GM10847 (cell line): ENCODE measurements around the gene HAGHL.
A peak's percentile ranks its signal among the peaks of the same experiment; 100 is the strongest.

Experiments
- POLR2A ChIP-seq: IDR thresholded peaks from 2 replicates; pipeline ENCODE4 v1.6.1; 2011; ENCODE audit not compliant: insufficient read length; ENCODE audit errors: extremely low read depth

The HAGHL gene, protein sequence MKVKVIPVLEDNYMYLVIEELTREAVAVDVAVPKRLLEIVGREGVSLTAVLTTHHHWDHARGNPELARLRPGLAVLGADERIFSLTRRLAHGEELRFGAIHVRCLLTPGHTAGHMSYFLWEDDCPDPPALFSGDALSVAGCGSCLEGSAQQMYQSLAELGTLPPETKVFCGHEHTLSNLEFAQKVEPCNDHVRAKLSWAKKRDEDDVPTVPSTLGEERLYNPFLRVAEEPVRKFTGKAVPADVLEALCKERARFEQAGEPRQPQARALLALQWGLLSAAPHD

DNA sequence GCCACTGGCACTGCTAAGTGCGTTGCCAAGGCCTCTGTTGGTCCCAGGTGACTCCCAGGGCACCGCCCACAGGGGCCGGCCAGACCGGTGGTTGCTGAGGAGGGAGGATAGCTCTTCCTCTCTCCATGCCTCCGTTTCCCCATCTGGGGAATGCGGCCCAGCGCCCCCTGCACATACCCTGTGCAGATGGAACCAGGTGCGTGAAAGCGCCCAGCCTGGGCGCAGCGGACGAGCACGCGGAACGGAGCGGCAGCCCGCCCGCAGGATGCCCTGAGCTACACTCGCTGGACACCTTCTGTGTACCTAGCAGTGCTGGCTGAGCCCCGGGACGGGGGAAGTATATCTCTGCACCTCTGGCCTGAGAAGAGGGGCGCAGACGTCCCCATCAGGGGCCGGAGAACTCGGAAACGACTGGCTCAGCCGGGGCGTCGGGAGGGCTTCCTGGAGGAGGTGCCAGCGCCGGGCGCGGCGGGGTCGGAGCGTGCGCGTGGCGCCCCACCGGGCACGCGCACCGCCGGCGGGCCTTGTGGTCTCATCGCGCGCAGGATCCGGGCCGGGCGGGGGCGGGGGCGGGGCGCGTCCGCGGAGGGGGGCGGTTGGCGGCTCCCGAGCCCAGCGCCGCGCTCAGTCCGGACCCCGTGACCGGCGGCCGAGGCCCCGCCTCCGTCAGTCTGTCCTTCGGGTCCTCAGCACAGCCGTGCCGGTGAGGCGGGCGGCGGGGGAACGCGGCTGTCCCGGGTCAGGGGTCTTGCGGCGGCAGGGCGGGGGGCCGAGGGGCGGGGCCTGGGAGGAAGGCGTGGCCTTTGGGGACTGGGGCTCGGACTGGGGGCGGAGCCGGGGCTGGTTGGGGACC, at the start of gene HAGHL, which contains the start of gene CCDC78:
TSS of gene HAGHL (plus strand) at position 669 of the 853 bp plus-strand sequence. CDS start 404 bp downstream, outside the sequence.
TSS of gene CCDC78 (minus strand) at position 6 of the 853 bp plus-strand sequence. CDS start 76 bp downstream, outside the sequence.
- no peak for TF ChIP-seq POLR2A

DNA sequence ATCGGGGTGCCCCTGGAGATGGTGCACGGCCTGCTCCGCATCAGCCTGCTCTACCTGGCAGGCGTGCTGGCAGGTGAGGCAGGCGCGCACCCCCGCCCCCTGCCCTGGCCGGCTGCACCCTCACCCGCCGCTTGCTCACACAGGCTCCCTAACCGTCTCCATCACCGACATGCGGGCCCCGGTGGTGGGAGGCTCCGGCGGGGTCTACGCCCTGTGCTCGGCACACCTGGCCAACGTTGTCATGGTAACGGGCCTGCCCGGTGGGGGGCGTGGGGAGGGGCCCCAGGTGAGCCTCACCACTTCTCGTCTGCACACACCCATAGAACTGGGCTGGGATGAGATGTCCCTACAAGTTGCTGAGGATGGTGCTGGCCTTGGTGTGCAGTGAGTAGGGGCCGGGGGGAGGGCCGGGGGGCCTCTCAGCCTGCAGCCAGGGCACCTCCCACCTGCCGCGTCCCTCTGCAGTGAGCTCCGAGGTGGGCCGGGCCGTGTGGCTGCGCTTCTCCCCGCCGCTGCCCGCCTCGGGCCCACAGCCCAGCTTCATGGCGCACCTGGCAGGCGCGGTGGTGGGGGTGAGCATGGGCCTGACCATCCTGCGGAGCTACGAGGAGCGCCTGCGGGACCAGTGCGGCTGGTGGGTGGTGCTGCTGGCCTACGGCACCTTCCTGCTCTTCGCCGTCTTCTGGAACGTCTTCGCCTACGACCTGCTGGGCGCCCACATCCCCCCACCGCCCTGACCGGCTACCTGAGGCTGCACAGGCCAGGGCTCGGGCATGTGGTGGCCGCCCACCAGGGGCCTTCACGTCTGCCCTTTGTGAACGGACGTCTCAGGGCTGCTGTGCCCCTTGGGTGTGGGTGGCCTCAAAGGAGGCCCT, 49.4 kb upstream of the HAGHL start:
- TF ChIP-seq POLR2A: no peak

DNA sequence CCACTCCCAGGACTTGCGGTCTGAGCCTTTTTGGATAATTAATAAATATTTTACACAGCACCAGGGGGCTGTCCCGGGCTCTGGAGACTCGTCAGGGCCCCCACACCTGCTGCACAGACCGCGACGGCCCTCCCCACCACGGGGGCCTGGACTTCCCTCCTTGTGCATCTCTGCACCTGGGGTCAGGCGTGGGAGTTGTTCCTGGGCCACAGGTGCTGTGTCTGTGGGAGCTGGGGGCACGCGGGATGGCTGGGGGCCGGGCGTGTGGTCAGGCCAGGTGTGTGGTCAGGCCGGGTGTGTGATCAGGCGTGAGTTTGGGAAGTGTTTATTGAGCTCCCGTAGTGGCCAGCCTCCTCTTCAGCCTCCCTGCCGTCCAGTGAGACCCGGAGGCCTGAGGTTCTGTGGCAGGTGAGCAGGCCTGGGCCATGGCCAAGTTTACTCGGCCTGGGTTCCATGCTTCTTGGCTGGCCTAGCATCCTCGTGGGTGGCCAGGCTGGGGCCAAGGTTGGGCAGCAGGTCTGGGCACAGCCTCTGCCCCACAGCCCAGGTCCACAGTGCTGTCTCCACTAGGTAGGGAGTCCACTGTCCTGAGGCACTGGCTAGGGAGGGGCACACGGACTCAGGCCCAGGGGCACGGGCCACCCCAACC, 48.6 kb upstream of the HAGHL start:
- TF ChIP-seq POLR2A: no peak

DNA sequence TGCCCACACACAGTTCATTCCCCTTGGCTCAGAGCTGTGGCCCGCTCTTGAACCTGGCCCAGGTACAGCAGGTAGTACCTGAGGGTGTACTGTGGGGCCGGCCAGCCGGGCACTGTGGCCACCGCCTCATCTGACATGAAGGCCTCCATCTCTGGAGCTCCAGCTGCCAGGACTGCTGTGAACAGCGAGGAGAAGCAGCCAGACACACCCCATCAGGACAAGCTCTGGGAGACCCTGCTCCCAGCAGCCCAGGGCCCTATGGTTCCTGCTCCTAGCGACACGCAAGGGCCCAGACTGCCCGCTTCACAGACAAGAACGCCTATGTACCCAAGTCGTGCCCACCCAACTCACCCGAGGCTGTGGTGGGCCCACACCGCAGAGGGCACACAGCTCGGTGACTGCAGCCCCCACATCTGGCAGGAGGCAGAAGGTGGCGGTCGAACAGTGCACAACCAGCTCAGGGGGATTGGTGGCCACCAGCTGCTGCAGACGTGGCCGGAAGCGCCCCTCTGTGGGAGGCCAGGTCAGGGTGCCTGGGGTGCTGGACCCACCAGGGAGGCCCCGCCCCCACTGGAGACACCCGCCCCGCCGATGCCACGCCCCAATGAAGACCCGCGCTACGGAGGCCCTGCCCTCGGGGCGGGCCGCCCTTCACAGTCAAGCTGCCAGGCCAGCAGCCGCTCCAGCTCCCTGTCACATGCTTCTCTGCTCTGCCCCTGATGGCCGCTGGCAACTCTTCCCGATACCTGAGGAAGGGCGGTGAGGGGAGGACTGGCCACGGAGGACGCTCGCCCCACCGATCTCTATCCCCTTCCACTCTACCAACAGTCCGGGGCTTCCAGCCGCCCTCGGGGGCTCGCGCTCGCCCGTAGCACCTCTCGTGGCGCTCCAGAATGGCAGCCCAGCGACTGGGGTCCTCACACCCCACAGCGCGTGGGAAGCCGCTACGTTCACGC, 47.8 kb upstream of the HAGHL start:
- no peak for TF ChIP-seq POLR2A

DNA sequence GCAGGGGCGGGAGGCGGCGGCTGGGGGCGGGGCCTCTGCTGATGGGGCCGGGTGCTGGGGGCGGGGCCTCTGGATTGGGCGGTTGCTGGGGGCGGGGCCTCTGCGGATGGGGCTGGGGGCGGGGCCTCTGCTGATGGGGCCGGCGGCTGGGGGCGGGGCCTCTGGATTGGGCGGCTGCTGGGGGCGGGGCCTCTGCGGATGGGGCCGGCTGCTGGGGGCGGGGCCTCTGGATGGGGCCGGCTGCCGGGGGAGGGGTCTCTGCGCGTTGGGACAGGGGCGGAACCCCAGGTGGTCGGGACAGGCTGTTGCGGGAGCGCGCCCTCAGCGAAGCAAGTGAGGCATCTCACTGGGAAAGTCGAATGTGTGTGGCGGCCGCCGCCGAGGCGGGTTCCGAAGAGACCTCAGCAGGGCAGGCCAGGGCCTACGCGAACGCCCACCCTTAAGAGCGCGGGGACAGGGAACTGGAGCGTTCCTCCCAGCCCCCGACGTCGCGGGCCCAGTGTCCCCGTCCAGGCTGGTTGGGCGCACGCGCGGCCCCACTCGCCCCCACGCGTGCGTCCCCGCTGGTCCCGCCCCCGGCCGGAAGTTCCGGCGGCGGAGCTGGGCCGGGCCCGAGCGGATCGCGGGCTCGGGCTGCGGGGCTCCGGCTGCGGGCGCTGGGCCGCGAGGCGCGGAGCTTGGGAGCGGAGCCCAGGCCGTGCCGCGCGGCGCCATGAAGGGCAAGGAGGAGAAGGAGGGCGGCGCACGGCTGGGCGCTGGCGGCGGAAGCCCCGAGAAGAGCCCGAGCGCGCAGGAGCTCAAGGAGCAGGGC, 46.9 kb upstream of the HAGHL start, which contains the start of gene STUB1:
TSS of gene STUB1 (plus strand) at position 597 of the 811 bp plus-strand sequence. CDS start at position 713, 116 bp downstream.
- TF ChIP-seq POLR2A: peak; percentile 87

DNA sequence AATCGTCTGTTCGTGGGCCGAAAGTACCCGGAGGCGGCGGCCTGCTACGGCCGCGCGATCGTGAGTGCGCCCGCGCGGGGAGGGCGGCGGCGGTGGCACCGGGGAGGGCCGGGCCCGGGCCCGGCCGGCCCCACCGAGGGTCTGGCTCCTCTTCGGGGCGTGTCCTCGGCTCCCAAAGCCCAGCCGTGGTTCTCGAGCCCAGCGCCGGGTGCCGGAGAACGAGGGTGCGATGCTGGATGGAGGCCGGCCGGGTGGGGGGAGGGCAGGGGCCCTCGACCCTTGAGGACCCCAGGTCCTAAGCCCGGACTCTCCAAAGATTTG, 46.3 kb upstream of the HAGHL start:
- no peak for TF ChIP-seq POLR2A

DNA sequence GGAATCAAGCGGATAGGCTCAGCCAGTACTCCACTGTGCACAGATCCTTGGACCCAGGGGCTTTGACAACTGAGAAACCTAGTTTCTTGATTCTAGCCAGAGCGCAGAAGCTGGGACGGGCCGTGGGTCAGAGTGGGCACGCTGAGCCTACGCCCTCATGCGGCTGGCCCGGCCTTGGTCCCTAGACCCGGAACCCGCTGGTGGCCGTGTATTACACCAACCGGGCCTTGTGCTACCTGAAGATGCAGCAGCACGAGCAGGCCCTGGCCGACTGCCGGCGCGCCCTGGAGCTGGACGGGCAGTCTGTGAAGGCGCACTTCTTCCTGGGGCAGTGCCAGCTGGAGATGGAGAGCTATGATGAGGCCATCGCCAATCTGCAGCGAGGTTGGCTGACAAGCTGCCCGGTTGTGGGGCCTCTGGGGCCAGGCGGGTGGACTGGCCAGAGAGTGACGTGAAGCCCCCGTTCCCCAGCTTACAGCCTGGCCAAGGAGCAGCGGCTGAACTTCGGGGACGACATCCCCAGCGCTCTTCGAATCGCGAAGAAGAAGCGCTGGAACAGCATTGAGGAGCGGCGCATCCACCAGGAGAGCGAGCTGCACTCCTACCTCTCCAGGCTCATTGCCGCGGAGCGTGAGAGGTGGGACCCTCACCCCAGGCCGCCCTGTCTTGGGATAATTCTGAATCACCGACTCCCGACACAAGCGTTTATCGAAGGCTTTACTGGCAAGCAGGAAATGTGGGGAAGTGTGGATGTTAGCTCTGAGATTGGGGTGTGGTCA, 45.8 kb upstream of the HAGHL start:
- no peak for TF ChIP-seq POLR2A

DNA sequence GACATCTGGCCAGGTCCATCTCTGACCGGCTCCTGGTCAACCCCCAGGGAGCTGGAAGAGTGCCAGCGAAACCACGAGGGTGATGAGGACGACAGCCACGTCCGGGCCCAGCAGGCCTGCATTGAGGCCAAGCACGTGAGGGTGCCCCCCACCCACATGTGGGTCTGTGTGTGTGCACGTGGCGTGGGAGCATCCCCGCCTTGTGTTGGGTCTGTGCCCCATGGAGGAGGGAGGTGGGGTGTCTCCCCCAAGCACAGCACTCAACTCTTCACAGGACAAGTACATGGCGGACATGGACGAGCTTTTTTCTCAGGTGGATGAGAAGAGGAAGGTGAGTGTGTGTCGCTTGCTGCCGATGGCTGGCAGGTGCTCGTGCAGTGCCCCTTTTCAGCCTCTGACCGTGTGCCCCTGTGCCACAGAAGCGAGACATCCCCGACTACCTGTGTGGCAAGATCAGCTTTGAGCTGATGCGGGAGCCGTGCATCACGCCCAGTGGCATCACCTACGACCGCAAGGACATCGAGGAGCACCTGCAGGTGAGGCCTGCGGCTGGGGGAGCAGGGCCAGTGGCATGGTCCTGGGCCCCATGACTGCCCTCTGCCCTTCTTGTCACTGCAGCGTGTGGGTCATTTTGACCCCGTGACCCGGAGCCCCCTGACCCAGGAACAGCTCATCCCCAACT, 45.0 kb upstream of the HAGHL start:
- no peak for TF ChIP-seq POLR2A

DNA sequence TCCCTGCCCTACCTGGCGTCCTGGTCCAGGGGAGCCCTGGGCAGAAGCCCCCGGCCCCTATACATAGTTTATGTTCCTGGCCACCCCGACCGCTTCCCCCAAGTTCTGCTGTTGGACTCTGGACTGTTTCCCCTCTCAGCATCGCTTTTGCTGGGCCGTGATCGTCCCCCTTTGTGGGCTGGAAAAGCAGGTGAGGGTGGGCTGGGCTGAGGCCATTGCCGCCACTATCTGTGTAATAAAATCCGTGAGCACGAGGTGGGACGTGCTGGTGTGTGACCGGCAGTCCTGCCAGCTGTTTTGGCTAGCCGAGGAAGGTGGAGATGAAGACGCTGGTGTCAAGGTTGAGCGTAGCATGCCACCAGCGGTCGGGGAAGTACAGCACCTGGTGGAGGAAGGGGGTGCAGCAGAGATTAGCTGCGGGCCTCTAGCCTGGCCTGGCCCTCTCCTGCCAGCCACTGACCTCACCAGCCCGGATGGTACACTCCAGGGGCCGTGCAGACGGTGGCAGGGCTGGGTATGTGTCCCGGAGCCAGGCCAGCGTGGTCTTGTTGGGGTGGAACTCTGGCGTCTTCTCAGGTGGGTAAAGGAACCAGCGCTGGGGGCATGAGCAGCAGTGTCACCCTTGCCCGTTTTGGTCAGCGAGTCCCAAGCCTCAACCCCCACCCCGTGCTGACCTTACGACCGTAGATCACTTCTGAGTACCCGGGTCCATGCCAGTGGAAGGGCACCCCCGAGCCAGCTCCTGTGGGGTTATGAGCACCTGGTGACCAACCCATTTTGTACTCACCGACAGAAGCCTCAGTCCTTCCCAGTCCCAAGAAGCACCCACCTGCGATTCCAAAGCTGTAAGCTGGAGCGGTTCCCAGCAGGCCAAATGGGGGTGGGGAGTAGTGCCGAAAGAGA, 44.2 kb upstream of the HAGHL start:
- TF ChIP-seq POLR2A: no peak

DNA sequence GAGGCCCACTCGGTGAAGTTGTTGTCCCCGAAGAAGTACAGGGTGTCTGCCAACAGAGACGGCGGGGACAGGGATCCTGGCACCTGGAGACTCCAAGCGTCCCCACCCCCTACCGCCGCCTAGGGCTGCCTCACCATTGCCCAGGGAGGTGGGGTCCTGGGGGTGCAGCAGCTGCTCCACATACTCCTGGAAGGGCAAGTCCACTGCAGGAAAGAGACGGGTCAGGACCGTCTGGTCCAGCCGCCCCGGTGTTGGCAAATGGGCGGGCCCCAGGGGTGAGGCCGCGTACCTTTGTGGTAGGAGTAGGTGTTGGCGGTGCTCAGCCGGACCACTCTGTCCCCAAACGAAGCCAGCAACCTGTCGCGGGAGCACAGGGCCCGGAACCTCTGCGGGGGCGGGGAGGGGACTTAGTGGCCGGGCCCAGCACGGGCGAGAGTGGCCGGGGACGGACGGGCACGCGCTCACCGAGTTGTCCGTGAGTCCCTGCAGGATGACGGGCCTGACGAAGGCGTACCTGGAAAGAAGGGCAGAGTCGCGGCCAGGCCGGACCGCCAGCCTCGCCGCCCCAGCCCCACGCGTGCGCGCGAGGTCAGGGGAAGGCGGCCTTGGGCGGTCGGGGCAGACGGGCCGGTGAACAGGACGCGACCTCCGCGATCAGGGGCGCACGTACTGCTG, 43.4 kb upstream of the HAGHL start:
- no peak for TF ChIP-seq POLR2A
